HepG2 (cell line): ENCODE data around the gene SLC19A1. TPM values are rescaled to one million over a fixed set of nuclear protein-coding genes. Genes with fewer than 3 reads are reported as not detected.
A peak's percentile ranks its signal among the peaks of the same experiment; 100 is the strongest.

Experiments used
- BATF2 ChIP-seq: sonication (generic); formaldehyde crosslinking; IDR thresholded peaks from 2 replicates; pipeline ENCODE4 v1.8.0; 2022; ENCODE audit warnings: mild to moderate bottlenecking, missing genetic modification reagents, moderate library complexity
- CCAR2 ChIP-seq: fragments of 200-400 bp; formaldehyde crosslinking; optimal IDR thresholded peaks from 2 replicates; pipeline ENCODE3; 2018; ENCODE audit warnings: low read depth, mild to moderate bottlenecking, low read length, moderate library complexity
- DNMT3B ChIP-seq: conservative IDR thresholded peaks from 2 replicates; pipeline ENCODE4 v1.6.1; 2016; ENCODE audit warnings: missing biosample characterization, control low read depth
- EZH2 ChIP-seq: conservative IDR thresholded peaks from 2 replicates; pipeline ENCODE4 v1.6.1; 2012; ENCODE audit warnings: mild to moderate bottlenecking, low read depth, low read length, moderate library complexity
- GABPA ChIP-seq, 2 experiments: IDR thresholded peaks; 2 replicates each; pipeline ENCODE4 v1.6.1; 2011 to 2016; ENCODE audit warnings: low read depth in 2 of 2, low read length in 1 of 2, missing biosample characterization in 1 of 2, missing genetic modification characterization in 1 of 2
- KDM6A ChIP-seq: IDR thresholded peaks from 2 replicates; pipeline ENCODE4 v1.6.1; 2016; ENCODE audit warnings: low read depth
- MED1 ChIP-seq: sonication (generic); formaldehyde crosslinking; IDR thresholded peaks from 2 replicates; pipeline ENCODE4 v1.4.0; 2020; ENCODE audit warnings: missing genetic modification reagents
- MXD4 ChIP-seq: IDR thresholded peaks from 2 replicates; pipeline ENCODE4 v1.6.1; 2016; ENCODE audit warnings: mild to moderate bottlenecking, missing biosample characterization, missing genetic modification reagents
- MXI1 ChIP-seq: IDR thresholded peaks from 3 replicates; pipeline ENCODE4 v1.6.1; 2012; ENCODE audit warnings: low read depth, low read length, inconsistent platforms, borderline replicate concordance
- NR2F6 ChIP-seq, 2 experiments: IDR thresholded peaks; 2 replicates each; pipeline ENCODE4 v1.6.1; 2016; ENCODE audit warnings: antibody characterized with exemption in 1 of 2, mild to moderate bottlenecking in 1 of 2
- POLR2G ChIP-seq: fragments of 200-400 bp; formaldehyde crosslinking; IDR thresholded peaks from 2 replicates; pipeline ENCODE4 v1.6.1; 2018; ENCODE audit warnings: mild to moderate bottlenecking, low read depth, low read length, moderate library complexity
- PRMT3 ChIP-seq: sonication (generic); formaldehyde crosslinking; IDR thresholded peaks from 2 replicates; pipeline ENCODE4 v1.8.1; 2022; ENCODE audit warnings: low read depth, mild to moderate bottlenecking, moderate library complexity, missing genetic modification reagents, borderline replicate concordance
- REL ChIP-seq: sonication (generic); formaldehyde crosslinking; conservative IDR thresholded peaks from 2 replicates; pipeline ENCODE4 v1.8.0; 2022; ENCODE audit warnings: mild to moderate bottlenecking, missing genetic modification reagents, moderate library complexity
- RELA ChIP-seq: sonication (generic); formaldehyde crosslinking; IDR thresholded peaks from 2 replicates; pipeline ENCODE4 v1.4.0; 2020; ENCODE audit warnings: missing genetic modification reagents
- RNF219 ChIP-seq: sonication (generic); formaldehyde crosslinking; IDR thresholded peaks from 2 replicates; pipeline ENCODE4 v1.5.0; 2020; ENCODE audit warnings: mild to moderate bottlenecking, missing genetic modification reagents
- RXRA ChIP-seq: sonication (generic); formaldehyde crosslinking; IDR thresholded peaks from 2 replicates; pipeline ENCODE4 v1.5.1; 2020; ENCODE audit warnings: missing genetic modification reagents
- SALL2 ChIP-seq: sonication (generic); formaldehyde crosslinking; IDR thresholded peaks from 2 replicates; pipeline ENCODE4 v1.8.1; 2023; ENCODE audit warnings: mild to moderate bottlenecking, missing genetic modification reagents, inconsistent platforms
- SKI ChIP-seq: fragments of 450-650 bp; IDR thresholded peaks from one replicate; pipeline ENCODE4 v1.6.1; 2018; ENCODE audit warnings: mild to moderate bottlenecking; ENCODE audit not compliant: partially characterized antibody
- SOX13 ChIP-seq, 3 experiments: fragments of 450-650 bp in 1 of 3; sonication (generic) in 1 of 3; formaldehyde crosslinking in 1 of 3; IDR thresholded peaks in 2 of 3; conservative IDR thresholded peaks in 1 of 3; 2 replicates each; pipeline versions ENCODE4 v1.5.0 to v1.6.1; 2016 to 2020; ENCODE audit warnings: antibody characterized with exemption in 1 of 3, mild to moderate bottlenecking in 1 of 3, missing compliant biosample characterization in 1 of 3, missing genetic modification reagents in 1 of 3, moderate library complexity in 1 of 3
- TBP ChIP-seq: sonication (generic); formaldehyde crosslinking; IDR thresholded peaks from 2 replicates; pipeline ENCODE4 v1.5.0; 2020; ENCODE audit warnings: missing genetic modification reagents
- ZFP62 ChIP-seq: sonication (generic); formaldehyde crosslinking; IDR thresholded peaks from 2 replicates; pipeline ENCODE4 v1.4.0; 2020; ENCODE audit warnings: missing genetic modification reagents
- ZKSCAN8 ChIP-seq: IDR thresholded peaks from 2 replicates; pipeline ENCODE4 v1.6.1; 2016; ENCODE audit warnings: borderline replicate concordance, missing genetic modification reagents, missing compliant biosample characterization
- ZNF12 ChIP-seq: sonication (generic); formaldehyde crosslinking; IDR thresholded peaks from 2 replicates; pipeline ENCODE4 v1.5.0; 2020; ENCODE audit warnings: missing genetic modification reagents
- ZNF30 ChIP-seq: sonication (generic); formaldehyde crosslinking; IDR thresholded peaks from 2 replicates; pipeline ENCODE4 v1.5.0; 2020; ENCODE audit warnings: mild to moderate bottlenecking, missing genetic modification reagents
- ZNF552 ChIP-seq: sonication (generic); formaldehyde crosslinking; IDR thresholded peaks from 2 replicates; pipeline ENCODE4 v1.9.0; 2022; ENCODE audit warnings: missing genetic modification reagents, mild to moderate bottlenecking, borderline replicate concordance
- ZNF652 ChIP-seq: IDR thresholded peaks from 2 replicates; pipeline ENCODE4 v1.6.1; 2016; ENCODE audit warnings: low read depth, borderline replicate concordance
- ZNF670 ChIP-seq: sonication (generic); formaldehyde crosslinking; IDR thresholded peaks from 2 replicates; pipeline ENCODE4 v1.8.0; 2022; ENCODE audit warnings: mild to moderate bottlenecking, missing genetic modification reagents, borderline replicate concordance
- ZNF766 ChIP-seq: sonication (generic); formaldehyde crosslinking; IDR thresholded peaks from 2 replicates; pipeline ENCODE4 v1.5.0; 2020; ENCODE audit warnings: missing genetic modification reagents, borderline replicate concordance
- ZNF879 ChIP-seq: sonication (generic); formaldehyde crosslinking; IDR thresholded peaks from 2 replicates; pipeline ENCODE4 v1.8.1; 2023; ENCODE audit warnings: missing genetic modification reagents
- polyA plus RNA-seq, 8 experiments: library from polyadenylated mRNA; depleted of rRNA in 3 of 8; stranded (reverse) in 7 of 8; unstranded in 1 of 8; fragments of >200 nt; fragmentation: Illumina TruSeq in 4 of 8; extraction: Trizol in 4 of 8; gene quantifications; 2 replicates each; pipeline versions ENCODE4 v1.2.1 to v1.2.3, GENCODE V29; 2011 to 2016; ENCODE audit warnings: low read depth in 4 of 8, missing spikeins in 1 of 8, mixed read lengths in 1 of 8; ENCODE audit not compliant: insufficient read depth in 1 of 8
- total RNA-seq, 5 experiments: library from RNA; depleted of rRNA; stranded (reverse); fragments of >200 nt; fragmentation: Illumina TruSeq; extraction: Trizol; gene quantifications; 2 replicates each; pipeline ENCODE4 v1.2.3, GENCODE V29; 2016; ENCODE audit warnings: low read depth in 1 of 5

The SLC19A1 gene
- total and polyA plus RNA-seq, 2 of the 13 experiments (the other 11 are each of a cell fraction or from before 2014, with no cell fraction given), result 21.8 to 23.0 TPM

GRCh38 chr21:45471525-45472221 lies 70.6 kb downstream of the SLC19A1 start (continued):
- peak; percentile 65 for TF ChIP-seq SOX13 (IDR thresholded peaks at IDR 0.05)
- peak in 1 of 2 experiments; percentile 84; a peak in 2 of 4 replicates for TF ChIP-seq SOX13 (CRISPR knock-in tag; conservative IDR thresholded peaks at IDR 0.05 in 1 of 2, IDR thresholded peaks at IDR 0.05 in 1 of 2)
- TF ChIP-seq ZNF879, result no peak; the same call in 1 of the 2 replicates
- TF ChIP-seq DNMT3B, result 0 out of 2 replicates have a peak, but pooled peaks have one; percentile 38
- no peak for TF ChIP-seq SALL2 (CRISPR knock-in tag)
- TF ChIP-seq PRMT3, result no peak
- TF ChIP-seq ZNF12 (CRISPR knock-in tag), result no peak
- TF ChIP-seq POLR2G, result peak; percentile 71; the same call in 1 of the 2 replicates
- peak; percentile 98 for TF ChIP-seq MED1 (CRISPR knock-in tag)
- TF ChIP-seq MXI1, result peak; percentile 65; the same call in 1 of the 3 replicates
- TF ChIP-seq GABPA (IDR thresholded peaks at IDR 0.05; ENCODE audit: low read depth, low read length), result no peak
- peak; percentile 42; the same call in 1 of the 2 replicates for TF ChIP-seq GABPA (CRISPR knock-in tag; IDR thresholded peaks at IDR 0.05; ENCODE audit: low read depth)
- peak; percentile 81 for TF ChIP-seq ZNF652 (CRISPR knock-in tag)
- TF ChIP-seq RELA (CRISPR knock-in tag), result no peak
- TF ChIP-seq ZNF552 (CRISPR knock-in tag), result 0 out of 2 replicates have a peak, but pooled peaks have one; percentile 57
- no peak for TF ChIP-seq TBP (CRISPR knock-in tag)
- peak; percentile 93 for TF ChIP-seq RXRA (CRISPR knock-in tag)
- TF ChIP-seq EZH2, result no peak
- no peak for TF ChIP-seq ZNF30
- no peak for TF ChIP-seq BATF2 (CRISPR knock-in tag)
- TF ChIP-seq SKI, result peak; percentile 82
- TF ChIP-seq CCAR2, result no peak
- TF ChIP-seq ZKSCAN8, result peak; percentile 58; the same call in 1 of the 2 replicates
- 0 out of 2 replicates have a peak, but pooled peaks have one; percentile 49 for TF ChIP-seq MXD4 (CRISPR knock-in tag)
- TF ChIP-seq ZFP62 (CRISPR knock-in tag), result no peak
- TF ChIP-seq REL, result no peak; the same call in 1 of the 2 replicates
- TF ChIP-seq NR2F6 (IDR thresholded peaks at IDR 0.05), result peak; percentile 90
- peak; percentile 91 for TF ChIP-seq NR2F6 (CRISPR knock-in tag; IDR thresholded peaks at IDR 0.05)
- TF ChIP-seq ZNF766, result 0 out of 2 replicates have a peak, but pooled peaks have one; percentile 47
- TF ChIP-seq RNF219, result no peak
- peak; percentile 35 for TF ChIP-seq ZNF670 (CRISPR knock-in tag)
- peak; percentile 86 for TF ChIP-seq KDM6A
